GM18867 (cell line): ENCODE data around the gene GNMT.
"Not testable (repeated sequence)": the region's sequence is repeated elsewhere in the genome, so short reads cannot be mapped to it uniquely, and the experiment has no call there.

Source experiments
- ATAC-seq: cut with Tn5 transposase; IDR thresholded peaks from one replicate; pipeline ENCODE4 v1.9.1; 2021; ENCODE audit warnings: mild to moderate bottlenecking, moderate library complexity; ENCODE audit not compliant: unreplicated experiment

GNMT gene

GRCh38 chr6:42940493-42941045, 20.0 kb upstream of the GNMT start:
- ATAC-seq, result no peak

- not testable (repeated sequence) for ATAC-seq
Observed at GRCh38 chr6:42941356-42941755, 19.2 kb upstream of the GNMT start.

GRCh38 chr6:42942444-42942843, 18.1 kb upstream of the GNMT start:
- no peak for ATAC-seq

GRCh38 chr6:42947950-42948349, 12.6 kb upstream of the GNMT start:
- no peak for ATAC-seq

- ATAC-seq, result no peak
Observed at GRCh38 chr6:42952389-42952788, 8.2 kb upstream of the GNMT start.

GRCh38 chr6:42954405-42954804, 6.1 kb upstream of the GNMT start:
- not testable (repeated sequence) for ATAC-seq

GRCh38 chr6:42958125-42958524, 2.4 kb upstream of the GNMT start:
- no peak for ATAC-seq

- ATAC-seq, result no peak
Observed at GRCh38 chr6:42959917-42960242, 674 bp upstream of the GNMT start.

- ATAC-seq, result no peak
Observed at GRCh38 chr6:42961020-42961470, 491 bp downstream of the GNMT start.

GRCh38 chr6:42962096-42962495, 1.5 kb downstream of the GNMT start:
- ATAC-seq, result no peak

GRCh38 chr6:42962502-42963178, 2.1 kb downstream of the GNMT start:
- no peak for ATAC-seq

GRCh38 chr6:42963179-42963854, 2.8 kb downstream of the GNMT start:
- ATAC-seq, result no peak

GRCh38 chr6:42963855-42964605, 3.5 kb downstream of the GNMT start:
- no peak for ATAC-seq

GRCh38 chr6:42966571-42966970, 6.0 kb downstream of the GNMT start:
- ATAC-seq, result no peak

- ATAC-seq, result no peak
Observed at GRCh38 chr6:42967228-42967627, 6.7 kb downstream of the GNMT start.

- ATAC-seq, result no peak
Observed at GRCh38 chr6:42968126-42968701, 7.7 kb downstream of the GNMT start.

GRCh38 chr6:42968783-42969182, 8.2 kb downstream of the GNMT start:
- no peak for ATAC-seq

GRCh38 chr6:42969431-42969830, 8.9 kb downstream of the GNMT start:
- ATAC-seq, result no peak

GRCh38 chr6:42969934-42970333, 9.4 kb downstream of the GNMT start:
- no peak for ATAC-seq

- no peak for ATAC-seq
Observed at GRCh38 chr6:42970871-42971612, 10.5 kb downstream of the GNMT start.
